BLaER1 treated with 17β-estradiol and CSF1 and Interleukin-3, amounts not matched to agents 10 nM and 100 nM (cell line): ENCODE measurements around the gene SNAPC2.
"Not testable (repeated sequence)": the region's sequence is repeated elsewhere in the genome, so short reads cannot be mapped to it uniquely, and the experiment has no call there.

Experiments
- H3K27ac ChIP-seq, 11 experiments: shearing (Covaris generic); formaldehyde crosslinking; 2 replicates each; pipeline ENCODE4 v1.8.1; 2022
- H3K27me3 ChIP-seq, 11 experiments: shearing (Covaris generic); formaldehyde crosslinking; 2 replicates each; pipeline ENCODE4 v1.8.1; 2022
- H3K36me3 ChIP-seq, 11 experiments: shearing (Covaris generic); formaldehyde crosslinking; 2 replicates each; pipeline ENCODE4 v1.8.1; 2022
- H3K4me1 ChIP-seq, 10 experiments: shearing (Covaris generic); formaldehyde crosslinking; 2 replicates each; pipeline ENCODE4 v1.8.1; 2022
- H3K4me2 ChIP-seq, 11 experiments: shearing (Covaris generic); formaldehyde crosslinking; 2 replicates each; pipeline ENCODE4 v1.8.1; 2022
- H3K4me3 ChIP-seq, 10 experiments: shearing (Covaris generic); formaldehyde crosslinking; 2 replicates each; pipeline ENCODE4 v1.8.1; 2022
- H3K9ac ChIP-seq, 11 experiments: shearing (Covaris generic); formaldehyde crosslinking; 2 replicates each; pipeline ENCODE4 v1.8.1; 2022
- H3K9me3 ChIP-seq, 11 experiments: shearing (Covaris generic); formaldehyde crosslinking; replicated peaks in 1 of 11; 2 replicates each; pipeline ENCODE4 v1.8.1; 2022
- H4K20me1 ChIP-seq, 11 experiments: shearing (Covaris generic); formaldehyde crosslinking; 2 replicates each; pipeline ENCODE4 v1.8.1; 2022
- Cebpa-rat ChIP-seq, 11 experiments: shearing (Covaris generic); IDR thresholded peaks; 2 replicates each; pipeline ENCODE4 v1.8.1; 2022

The SNAPC2 gene

GRCh38 chr19:7925171-7925851 is 5.2 kb downstream of the SNAPC2 start:
- H4K20me1 ChIP-seq = peaks cover 0 to 83% (median 76%) of the 10 kb centered on the region in 11 experiments; a peak in 21 of 22 replicates
- peaks cover 38 to 64% (median 56%) of the 10 kb centered on the region in 10 experiments for H3K4me1 ChIP-seq
- peak overlapping the region; percentile 28 to 78 (median 62); a peak in 19 of 22 replicates for H3K9ac ChIP-seq
- H3K27ac ChIP-seq = peak overlapping the region in 6 of 11 experiments; percentile 39 to 67 (median 52); a peak in 9 of 22 replicates
- peaks cover 0 to 12% (median 0%) of the 10 kb centered on the region in 11 experiments; a peak in 4 of 22 replicates for H3K27me3 ChIP-seq
- H3K4me3 ChIP-seq = peak overlapping the region; percentile 54 to 68 (median 59)
- no peaks in the 10 kb centered on the region for H3K9me3 ChIP-seq
- peak overlapping the region; percentile 91 to 98 (median 94) for H3K4me2 ChIP-seq
- TF ChIP-seq Cebpa-rat (IDR thresholded peaks at IDR 0.05) = no peak
- peaks cover 13 to 45% (median 32%) of the 10 kb centered on the region in 11 experiments for H3K36me3 ChIP-seq

- no peak for TF ChIP-seq Cebpa-rat (IDR thresholded peaks at IDR 0.05)
- peaks cover 21 to 54% (median 40%) of the 10 kb centered on the region in 11 experiments for H3K36me3 ChIP-seq
- H3K27ac ChIP-seq = peak within 1 kb of the TSS in 6 of 11 experiments; percentile 39 to 67 (median 52); a peak in 9 of 22 replicates
- peak within 1 kb of the TSS; percentile 54 to 68 (median 59) for H3K4me3 ChIP-seq
- H3K9ac ChIP-seq = peak within 1 kb of the TSS; percentile 28 to 78 (median 62); a peak in 19 of 22 replicates
- H3K4me2 ChIP-seq = peak within 1 kb of the TSS; percentile 91 to 98 (median 94)
- H3K4me1 ChIP-seq = peaks cover 46 to 69% (median 61%) of the 10 kb centered on the region in 10 experiments
- H4K20me1 ChIP-seq = peaks cover 0 to 88% (median 82%) of the 10 kb centered on the region in 11 experiments; a peak in 21 of 22 replicates
- H3K9me3 ChIP-seq = no peaks in the 10 kb centered on the region
- H3K27me3 ChIP-seq = peaks cover 0 to 12% (median 0%) of the 10 kb centered on the region in 11 experiments; a peak in 4 of 22 replicates
These were observed 6.0 kb downstream of the SNAPC2 start, which contains the start of gene CTXN1 for GRCh38 chr19:7926021-7926726. TSS of gene CTXN1 (minus strand) at chr19:7926135. CDS start at chr19:7925538, 597 bp downstream.

GRCh38 chr19:7926727-7927604 is 6.8 kb downstream of the SNAPC2 start:
- TF ChIP-seq Cebpa-rat (IDR thresholded peaks at IDR 0.05) = no peak
- Histone ChIP-seq H3K4me2 (peak overlapping the region in 7 of 11 experiments; percentile 77 to 96 (median 88); a peak in 8 of 22 replicates), H3K27ac (no peak overlapping the region), H4K20me1 (peaks cover 0 to 88% (median 82%) of the 10 kb centered on the region in 11 experiments; a peak in 21 of 22 replicates), H3K9me3 (no peaks in the 10 kb centered on the region), H3K36me3 (peaks cover 26 to 58% (median 48%) of the 10 kb centered on the region in 11 experiments), H3K4me3 (no peak overlapping the region), H3K9ac (peak overlapping the region in 2 of 11 experiments; percentile 47 to 56; a peak in 1 of 22 replicates), H3K4me1 (peaks cover 42 to 69% (median 61%) of the 10 kb centered on the region in 10 experiments), H3K27me3 (peaks cover 0 to 12% (median 0%) of the 10 kb centered on the region in 11 experiments; a peak in 4 of 22 replicates)

GRCh38 chr19:7927605-7928333 is 7.6 kb downstream of the SNAPC2 start:
- Histone ChIP-seq H3K9ac (peak overlapping the region in 1 of 11 experiments; percentile 17; a peak in 1 of 22 replicates), H3K27ac (no peak overlapping the region), H3K9me3 (no peaks in the 10 kb centered on the region), H3K4me3 (no peak overlapping the region), H3K4me1 (peaks cover 34 to 67% (median 59%) of the 10 kb centered on the region in 10 experiments), H3K36me3 (peaks cover 26 to 58% (median 48%) of the 10 kb centered on the region in 11 experiments), H3K27me3 (peaks cover 0 to 12% (median 0%) of the 10 kb centered on the region in 11 experiments; a peak in 4 of 22 replicates), H3K4me2 (no peak overlapping the region), H4K20me1 (peaks cover 0 to 88% (median 82%) of the 10 kb centered on the region in 11 experiments; a peak in 21 of 22 replicates)
- no peak for TF ChIP-seq Cebpa-rat (IDR thresholded peaks at IDR 0.05)

- H3K9ac ChIP-seq = peak overlapping the region in 1 of 11 experiments; percentile 17; a peak in 2 of 22 replicates
- H3K4me1 ChIP-seq = peaks cover 28 to 64% (median 57%) of the 10 kb centered on the region in 10 experiments
- H3K4me2 ChIP-seq = no peak overlapping the region
- peaks cover 0 to 88% (median 82%) of the 10 kb centered on the region in 11 experiments; a peak in 21 of 22 replicates for H4K20me1 ChIP-seq
- TF ChIP-seq Cebpa-rat (IDR thresholded peaks at IDR 0.05) = no peak
- H3K36me3 ChIP-seq = peaks cover 30 to 58% (median 48%) of the 10 kb centered on the region in 11 experiments
- H3K27ac ChIP-seq = no peak overlapping the region
- H3K4me3 ChIP-seq = no peak overlapping the region
- H3K27me3 ChIP-seq = peaks cover 0 to 12% (median 0%) of the 10 kb centered on the region in 11 experiments; a peak in 4 of 22 replicates
- H3K9me3 ChIP-seq = no peaks in the 10 kb centered on the region
These were observed 8.2 kb downstream of the SNAPC2 start for GRCh38 chr19:7928334-7928706.

- peaks cover 0 to 88% (median 82%) of the 10 kb centered on the region in 11 experiments; a peak in 20 of 22 replicates for H4K20me1 ChIP-seq
- H3K4me3 ChIP-seq = no peak overlapping the region
- H3K9ac ChIP-seq = peak overlapping the region in 2 of 11 experiments; percentile 17 to 28; a peak in 3 of 22 replicates
- H3K4me2 ChIP-seq = peak overlapping the region in 7 of 11 experiments; percentile 18 to 59 (median 41); a peak in 7 of 22 replicates
- no peak for TF ChIP-seq Cebpa-rat (IDR thresholded peaks at IDR 0.05)
- peaks cover 37 to 65% (median 53%) of the 10 kb centered on the region in 11 experiments for H3K36me3 ChIP-seq
- H3K4me1 ChIP-seq = peaks cover 21 to 57% (median 50%) of the 10 kb centered on the region in 10 experiments
- no peaks in the 10 kb centered on the region for H3K9me3 ChIP-seq
- peaks cover 0 to 12% (median 0%) of the 10 kb centered on the region in 11 experiments; a peak in 4 of 22 replicates for H3K27me3 ChIP-seq
- H3K27ac ChIP-seq = peak overlapping the region in 4 of 11 experiments; percentile 1 to 27 (median 18); a peak in 1 of 22 replicates
These were observed 8.9 kb downstream of the SNAPC2 start for GRCh38 chr19:7928741-7929701.

GRCh38 chr19:7930030-7930429 is 9.9 kb downstream of the SNAPC2 start:
- H3K36me3 ChIP-seq = peaks cover 47 to 75% (median 63%) of the 10 kb centered on the region in 11 experiments
- not testable (repeated sequence) for H3K9ac ChIP-seq
- peak overlapping the region in 7 of 11 experiments; percentile 18 to 59 (median 41); a peak in 10 of 22 replicates for H3K4me2 ChIP-seq

More at GRCh38 chr19:7930030-7930429, 9.9 kb downstream of the SNAPC2 start:
- not testable (repeated sequence) for H3K27me3 ChIP-seq, H3K9me3 ChIP-seq, H3K27ac ChIP-seq, H3K4me3 ChIP-seq
- Histone ChIP-seq H3K4me1 (peaks cover 14 to 49% (median 41%) of the 10 kb centered on the region in 10 experiments; a peak in 19 of 20 replicates), H4K20me1 (peaks cover 0 to 90% (median 80%) of the 10 kb centered on the region in 11 experiments; a peak in 20 of 22 replicates)
